Activated CD8-positive, alpha-beta memory T cell treated with anti-CD3 and anti-CD28 coated beads, Interleukin-2, amount 50 U/mL, for 4 hours (primary cell): ENCODE results near the gene EEF1G.
A peak's percentile ranks its signal among the peaks of the same experiment; 100 is the strongest.
"Not testable (repeated sequence)": the region's sequence is repeated elsewhere in the genome, so short reads cannot be mapped to it uniquely, and the experiment has no call there.

Experiments
- DNase-seq: peaks from one replicate; pipeline ENCODE4 v3.0.0-alpha.2; 2020

EEF1G gene

DNA sequence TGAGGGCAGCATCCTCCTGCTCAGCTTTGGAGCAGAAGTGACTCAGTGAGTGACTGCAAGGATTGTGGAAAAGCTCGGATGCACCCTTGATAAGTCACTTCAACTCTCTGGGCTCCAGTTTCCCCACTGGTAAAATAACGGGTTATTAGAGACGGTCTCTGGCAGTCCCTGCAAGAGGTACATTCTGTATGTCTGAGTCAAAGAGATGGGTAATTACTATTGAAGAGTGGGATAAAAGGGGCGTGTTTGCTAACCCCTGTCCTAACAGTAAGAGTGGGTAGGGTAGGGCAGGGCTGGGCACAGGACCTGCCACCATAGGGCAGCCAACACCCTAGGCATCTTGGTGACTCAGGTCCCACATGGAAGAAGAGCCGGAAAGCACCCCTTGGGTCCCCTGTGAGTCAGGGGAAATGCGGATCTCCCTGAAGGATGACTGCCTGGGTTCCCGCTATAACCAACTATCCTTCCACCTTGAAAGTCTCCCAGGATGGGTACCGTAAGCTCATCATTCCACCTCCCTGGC, 19.8 kb downstream of the EEF1G start:
- no peak for DNase-seq

DNA sequence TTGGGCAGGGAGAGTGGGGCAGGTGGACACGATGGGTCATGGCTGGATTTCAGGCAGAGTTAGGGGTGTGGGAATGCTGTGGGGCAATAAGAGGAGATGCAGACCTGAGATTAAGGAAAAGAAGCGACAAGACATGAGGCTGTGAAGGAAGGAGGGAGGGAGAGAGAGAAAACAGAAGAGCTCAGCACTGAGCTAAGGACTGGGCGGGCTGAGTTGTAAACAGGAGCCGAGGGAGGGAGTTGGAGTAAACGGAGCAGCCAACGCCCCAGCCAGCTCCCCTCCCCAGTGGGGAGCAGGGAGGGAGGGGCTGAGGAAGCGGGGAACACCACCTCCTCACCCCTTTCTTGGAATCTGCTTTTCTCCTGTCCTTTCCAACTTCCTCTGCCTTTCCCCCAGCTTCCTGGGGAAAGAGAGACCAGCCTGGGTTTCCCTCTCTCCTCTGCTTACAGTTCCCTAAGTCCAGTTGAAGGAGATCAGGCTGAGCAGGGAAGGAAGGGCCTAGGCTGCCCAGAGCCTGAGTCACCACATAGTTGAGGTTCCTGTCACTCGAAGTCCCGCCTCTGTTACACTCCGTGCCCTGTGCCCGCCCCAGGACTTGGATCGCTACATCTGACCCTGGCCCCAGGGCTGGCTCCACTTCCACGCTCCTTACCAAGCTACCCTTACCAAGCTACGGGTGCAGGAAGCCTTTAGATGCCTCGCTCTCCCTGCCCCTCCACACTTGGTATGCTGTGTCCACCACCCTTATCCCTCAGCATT, 20.4 kb downstream of the EEF1G start:
- no peak for DNase-seq

DNA sequence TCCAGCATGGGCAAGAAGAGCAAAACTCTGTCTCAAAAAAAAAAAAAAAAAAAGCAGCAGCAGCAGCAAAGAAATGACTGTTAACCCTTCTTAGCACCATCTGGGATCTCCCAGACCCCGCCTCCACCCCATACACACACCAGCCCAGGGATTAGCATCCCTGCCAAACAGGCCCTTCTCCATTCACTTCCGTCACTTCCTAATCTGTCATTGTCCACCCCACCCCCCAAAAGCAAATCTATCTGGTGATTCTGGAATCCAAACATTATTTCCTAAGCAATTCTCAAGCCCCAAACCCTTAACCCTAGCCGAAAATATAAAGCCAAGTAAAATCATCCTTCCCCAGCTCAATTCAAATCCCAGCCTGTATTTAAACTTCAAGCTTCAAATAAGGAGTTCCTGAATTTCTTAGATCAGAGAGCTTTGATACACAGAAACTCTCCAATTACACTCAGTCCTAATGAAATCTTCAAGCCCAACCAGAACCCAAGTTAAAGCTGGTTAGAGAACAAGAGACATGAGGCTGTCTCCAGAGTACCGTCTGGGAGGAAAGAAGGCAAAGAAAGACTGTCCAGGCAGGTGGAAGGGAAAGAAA, 21.1 kb downstream of the EEF1G start:
- no peak for DNase-seq

DNA sequence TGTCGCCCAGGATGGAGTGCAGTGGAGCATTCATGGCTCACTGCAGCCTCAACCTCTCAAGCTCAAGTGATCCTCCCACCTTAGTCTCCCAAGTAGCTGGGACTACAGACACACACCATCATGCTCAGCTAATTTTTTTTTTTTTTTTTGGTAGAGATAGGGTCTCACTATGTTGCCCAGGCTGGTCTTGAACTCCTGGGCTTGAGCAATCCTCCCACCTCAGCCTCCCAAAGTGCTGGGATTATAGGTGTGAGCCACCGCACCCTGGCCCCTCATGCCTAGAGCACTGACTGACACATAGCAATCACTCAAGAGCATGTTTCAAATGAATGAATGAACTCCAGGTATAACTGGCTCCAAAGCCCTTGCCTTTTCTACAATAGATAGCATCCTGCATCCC, 23.2 kb downstream of the EEF1G start:
- DNase-seq: not testable (repeated sequence)

GRCh38 chr11:62548545-62549335, 25.0 kb downstream of the EEF1G start:
- no peak for DNase-seq

DNA sequence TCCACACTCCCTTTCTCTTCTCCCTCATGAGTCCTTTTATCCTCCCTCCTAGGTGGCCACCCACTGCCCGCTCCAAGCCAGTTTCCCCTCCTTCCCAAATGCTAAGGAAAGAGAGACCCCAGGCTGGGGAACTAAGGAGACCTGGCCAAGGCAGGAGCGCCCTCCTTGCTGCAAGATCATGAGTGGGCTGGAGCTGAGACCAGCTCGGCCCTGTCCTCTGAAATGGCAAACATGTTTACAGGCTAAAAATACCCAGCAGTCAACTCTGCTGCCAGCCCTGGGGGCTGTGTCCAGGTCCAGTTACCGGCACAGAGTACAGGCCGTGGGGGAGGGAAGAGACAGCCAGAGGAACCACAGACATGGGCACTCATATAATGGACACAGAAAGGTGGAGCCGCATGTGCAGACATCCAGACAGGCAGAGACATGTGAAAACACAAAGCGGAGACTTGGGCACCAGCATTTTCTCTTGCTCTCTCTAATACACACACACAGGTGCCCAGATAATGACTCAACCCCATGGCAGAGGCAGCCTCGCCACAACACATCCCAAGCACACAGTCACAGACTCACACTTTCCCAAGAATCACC, 25.9 kb downstream of the EEF1G start:
- no peak for DNase-seq

- DNase-seq: no peak
Measured at GRCh38 chr11:62546929-62547625, 26.6 kb downstream of the EEF1G start.

- DNase-seq: peak; percentile 61
Measured at GRCh38 chr11:62546244-62546928, 27.3 kb downstream of the EEF1G start, which contains the start of gene AHNAK. Gene AHNAK, minus strand, starts transcription at chr11:62546806. Its CDS starts 10,708 bp downstream, at chr11:62536098.

DNA sequence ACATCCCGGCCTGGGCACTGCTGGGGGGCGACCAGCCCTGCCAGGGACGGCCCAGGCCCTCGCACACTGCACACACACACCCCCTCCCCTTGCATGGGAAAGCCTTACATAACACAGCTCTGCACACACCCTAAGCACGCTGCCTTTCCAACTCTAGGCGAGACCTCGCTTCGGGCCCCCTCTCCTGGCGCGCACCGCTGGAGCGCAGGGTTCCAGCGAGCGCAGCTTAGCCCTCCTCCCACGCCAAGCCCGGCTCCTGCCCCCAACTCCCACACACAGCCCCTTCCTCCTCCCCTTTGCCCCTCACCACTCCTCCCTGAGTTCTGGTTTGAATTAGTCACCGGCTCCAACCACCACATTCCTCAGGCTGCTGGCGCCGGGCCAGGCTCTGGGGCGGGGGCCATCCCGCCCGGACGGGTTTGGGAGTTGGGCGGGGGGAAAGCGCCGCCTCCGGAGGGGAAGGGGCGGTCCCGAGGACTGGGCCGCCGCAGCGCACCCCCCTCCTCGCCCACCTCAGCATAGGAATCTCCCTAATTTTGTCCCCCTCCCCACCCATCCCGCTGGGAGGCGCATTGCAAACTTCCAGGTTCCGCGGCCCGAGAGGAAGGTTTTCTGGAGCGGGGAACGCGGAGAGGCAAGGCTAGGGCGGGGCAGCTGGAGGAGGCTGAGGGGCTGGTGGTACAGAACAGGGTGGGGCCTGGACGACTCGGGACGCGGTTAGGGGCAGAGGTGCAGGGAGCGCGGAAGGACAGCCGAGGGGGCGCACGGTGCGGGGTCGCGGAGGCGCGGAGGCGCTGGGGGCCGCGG, 28.1 kb downstream of the EEF1G start:
- DNase-seq: peak; percentile 61

DNA sequence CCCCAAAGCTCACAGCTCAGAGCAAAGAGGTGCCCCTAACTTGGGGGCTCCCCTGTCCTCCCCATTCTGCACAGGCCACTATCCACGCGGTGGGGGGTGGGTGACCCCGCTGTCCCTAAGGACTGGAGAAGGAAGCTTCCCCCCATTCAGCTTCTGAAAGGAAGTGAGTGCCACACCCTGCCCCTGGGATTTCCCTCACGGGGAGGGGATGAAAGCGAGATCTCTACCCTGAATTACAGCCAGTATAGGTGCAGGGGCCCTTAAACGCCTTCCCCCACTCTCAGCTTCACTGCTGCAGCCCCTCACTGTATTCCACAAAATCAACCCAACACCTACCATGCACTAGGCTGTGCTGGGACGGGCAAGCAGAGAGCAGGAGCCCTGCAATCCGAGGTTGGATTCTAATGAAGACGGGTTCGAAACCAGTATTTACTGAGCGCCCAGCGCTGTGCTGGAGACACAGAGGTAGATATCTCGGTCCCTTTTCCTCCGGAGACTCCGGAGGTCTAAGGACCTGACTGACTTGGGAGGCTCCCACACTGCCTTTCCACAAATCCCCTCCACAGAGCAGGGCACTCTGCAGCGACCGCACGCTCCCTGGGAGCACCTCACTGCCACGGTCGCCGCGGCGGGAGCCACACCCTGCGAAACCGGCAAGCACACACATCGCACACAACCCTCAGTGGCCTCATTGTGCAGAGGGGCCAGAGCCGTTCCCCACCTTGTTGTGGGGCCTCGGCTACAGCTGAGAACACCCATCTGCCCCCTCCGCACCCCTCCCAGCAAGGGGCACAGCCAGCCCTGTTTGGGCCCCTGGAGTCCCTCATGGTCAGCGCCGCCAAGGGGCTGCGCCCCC, 28.9 kb downstream of the EEF1G start:
- DNase-seq: no peak

- DNase-seq: no peak
Measured at GRCh38 chr11:62543680-62544444, 29.8 kb downstream of the EEF1G start.

GRCh38 chr11:62542750-62543567, 30.7 kb downstream of the EEF1G start:
- peak; percentile 74 for DNase-seq

- no peak for DNase-seq
Measured at GRCh38 chr11:62542111-62542745, 31.5 kb downstream of the EEF1G start.

DNA sequence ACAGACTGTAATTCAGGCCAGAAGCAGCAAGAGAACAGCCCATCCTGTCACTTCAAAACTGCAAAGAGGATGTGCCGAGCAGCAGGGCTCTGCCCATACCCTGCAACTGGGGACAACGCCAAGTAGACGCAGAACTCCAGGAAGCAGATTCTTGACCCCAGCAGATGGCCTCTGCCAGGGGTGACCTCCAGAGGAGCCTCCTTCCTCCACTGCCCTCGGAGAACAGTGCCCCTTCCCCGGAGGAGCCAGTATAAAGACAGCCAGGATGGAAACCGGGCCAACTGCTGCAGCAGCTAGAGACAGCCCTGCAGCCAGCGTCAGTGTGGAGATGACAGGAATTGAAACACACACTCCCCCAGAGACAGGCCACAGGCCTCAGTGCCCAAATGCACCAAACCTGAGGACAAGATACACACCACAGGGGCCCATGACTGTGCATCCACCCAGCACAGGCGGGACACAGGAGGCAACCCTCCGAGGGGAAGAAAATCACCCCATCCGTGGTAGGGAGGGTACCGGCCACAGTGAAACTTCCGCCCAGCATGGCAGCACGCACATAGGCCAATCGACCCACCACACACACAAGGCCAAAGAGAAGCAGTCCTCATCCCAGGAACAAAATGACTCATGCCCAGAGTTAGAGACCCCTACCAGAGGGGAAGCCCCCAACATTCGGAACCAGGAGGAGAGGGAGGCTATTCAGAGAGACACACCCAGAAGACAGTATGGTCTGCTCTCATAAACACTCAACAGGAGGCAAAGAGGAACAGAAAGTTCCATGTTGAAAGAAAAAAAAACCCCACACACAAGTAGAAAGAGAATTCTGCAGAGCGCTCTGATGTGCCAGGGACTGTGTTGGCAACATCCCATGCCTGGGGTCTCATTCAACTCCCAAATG, 32.6 kb downstream of the EEF1G start:
- DNase-seq: no peak

- DNase-seq: peak; percentile 56
Measured at GRCh38 chr11:62539238-62539925, 34.3 kb downstream of the EEF1G start.
